ENCODE measurements around the gene SSMEM1.

SSMEM1 gene

GRCh38 chr7:130201796-130202195 lies 5.9 kb upstream of the SSMEM1 start:
- ChIA-PET CTCF (no interaction called here), POLR2A (no interaction called here)
- no peak for TF ChIP-seq TARDBP (IDR thresholded peaks at IDR 0.05)
- TF ChIP-seq FOXM1 (IDR thresholded peaks at IDR 0.05; ENCODE audit: borderline replicate concordance) = no peak
- no peak for DNase-seq (ENCODE audit: extremely low spot score)

- ChIA-PET POLR2A (interaction anchor here (0.6 to 2.0 kb wide), 39 partner anchors 8 to 582 kb away, joined by 3 to 32 read pairs (median 4); partner anchors contain the start of genes COPG2, CPA4 and KLHDC10), CTCF (no interaction called here)
- peak; percentile 97 for DNase-seq (ENCODE audit: extremely low spot score)
Observed at GRCh38 chr7:130205084-130205947, 2.3 kb upstream of the SSMEM1 start, which contains the start of gene TMEM209. TSS of gene TMEM209 (minus strand) at chr7:130205406. CDS start at chr7:130205375, 31 bp downstream.

GRCh38 chr7:130207033-130207432 lies 627 bp upstream of the SSMEM1 start:
- POLR2A ChIA-PET = no interaction called here
- no peak for DNase-seq (ENCODE audit: extremely low spot score)
- TF ChIP-seq ZNF384 (IDR thresholded peaks at IDR 0.05) (no peak), HDGF (IDR thresholded peaks at IDR 0.05; ENCODE audit: borderline replicate concordance) (no peak), PKNOX1 (IDR thresholded peaks at IDR 0.05) (no peak), FOXM1 (IDR thresholded peaks at IDR 0.05; ENCODE audit: borderline replicate concordance) (no peak), TARDBP (IDR thresholded peaks at IDR 0.05) (no peak), ELF4 (IDR thresholded peaks at IDR 0.05) (no peak), L3MBTL2 (conservative IDR thresholded peaks at IDR 0.05) (no peak), FOXA1 (IDR thresholded peaks at IDR 0.05) (no peak), SP1 (IDR thresholded peaks at IDR 0.05) (no peak), NFRKB (IDR thresholded peaks at IDR 0.05) (no peak), BHLHE40 (IDR thresholded peaks at IDR 0.05; ENCODE audit: borderline replicate concordance) (no peak), LEF1 (IDR thresholded peaks at IDR 0.05; ENCODE audit: borderline replicate concordance) (no peak), FOXK2 (IDR thresholded peaks at IDR 0.05) (no peak)
- CTCF ChIA-PET = no interaction called here

More at GRCh38 chr7:130205084-130205947, 2.3 kb upstream of the SSMEM1 start, which contains the start of gene TMEM209:
- TF ChIP-seq PKNOX1 (IDR thresholded peaks at IDR 0.05) (no peak), TARDBP (IDR thresholded peaks at IDR 0.05) (no peak), NFRKB (IDR thresholded peaks at IDR 0.05) (no peak), ELF4 (IDR thresholded peaks at IDR 0.05) (peak; percentile 79; the same call in 1 of the 2 replicates), FOXM1 (IDR thresholded peaks at IDR 0.05; ENCODE audit: borderline replicate concordance) (no peak), L3MBTL2 (conservative IDR thresholded peaks at IDR 0.05) (peak; percentile 14; the same call in 1 of the 2 replicates), FOXA1 (IDR thresholded peaks at IDR 0.05) (no peak), HDGF (IDR thresholded peaks at IDR 0.05; ENCODE audit: borderline replicate concordance) (no peak), FOXK2 (IDR thresholded peaks at IDR 0.05) (no peak), ZNF384 (IDR thresholded peaks at IDR 0.05) (no peak), SP1 (IDR thresholded peaks at IDR 0.05) (peak; percentile 72; the same call in 1 of the 2 replicates), ARNT (IDR thresholded peaks at IDR 0.05) (no peak)

GRCh38 chr7:130208516-130208915 lies 856 bp downstream of the SSMEM1 start:
- POLR2A ChIA-PET = no interaction called here
- no peak for DNase-seq (ENCODE audit: extremely low spot score)
- TF ChIP-seq ARNT (IDR thresholded peaks at IDR 0.05) = no peak
- CTCF ChIA-PET = no interaction called here

GRCh38 chr7:130210181-130210935 lies 2.7 kb downstream of the SSMEM1 start:
- ChIA-PET POLR2A (no interaction called here), CTCF (interaction anchor here (0.6 to 0.9 kb wide), 2 partner anchors 23 to 453 kb away, joined by 4 to 5 read pairs; no protein-coding TSS in a partner anchor)
- DNase-seq (ENCODE audit: extremely low spot score) = peak; percentile 16
- TF ChIP-seq LEF1 (IDR thresholded peaks at IDR 0.05; ENCODE audit: borderline replicate concordance) (no peak), L3MBTL2 (conservative IDR thresholded peaks at IDR 0.05) (no peak; the same call in 1 of the 2 replicates), CTBP1 (IDR thresholded peaks at IDR 0.05; ENCODE audit: borderline replicate concordance) (no peak), ZNF384 (IDR thresholded peaks at IDR 0.05) (no peak), TARDBP (IDR thresholded peaks at IDR 0.05) (no peak)

- ChIA-PET CTCF (interaction anchor here (0.7 kb wide), 1 partner anchor 18 kb away, joined by 3 read pairs; no protein-coding TSS in a partner anchor), POLR2A (interaction anchor here (2.0 kb wide), 1 partner anchor 9 kb away, joined by 9 read pairs; the partner anchor contains the start of gene TMEM209)
- TF ChIP-seq ZNF384 (IDR thresholded peaks at IDR 0.05) (no peak), BHLHE40 (IDR thresholded peaks at IDR 0.05; ENCODE audit: borderline replicate concordance) (no peak)
- no peak for DNase-seq (ENCODE audit: extremely low spot score)
Observed at GRCh38 chr7:130213828-130214227, 6.2 kb downstream of the SSMEM1 start.

- POLR2A ChIA-PET = no interaction called here
- TF ChIP-seq FOXA1 (IDR thresholded peaks at IDR 0.05) = no peak
- TF ChIP-seq LEF1 (IDR thresholded peaks at IDR 0.05; ENCODE audit: borderline replicate concordance) = no peak
- DNase-seq (ENCODE audit: extremely low spot score) = no peak
- CTCF ChIA-PET = no interaction called here
Observed at GRCh38 chr7:130216025-130216424, 8.4 kb downstream of the SSMEM1 start.
